ENCODE results near the gene FGF12.

- TF ChIP-seq, protein P1, sequence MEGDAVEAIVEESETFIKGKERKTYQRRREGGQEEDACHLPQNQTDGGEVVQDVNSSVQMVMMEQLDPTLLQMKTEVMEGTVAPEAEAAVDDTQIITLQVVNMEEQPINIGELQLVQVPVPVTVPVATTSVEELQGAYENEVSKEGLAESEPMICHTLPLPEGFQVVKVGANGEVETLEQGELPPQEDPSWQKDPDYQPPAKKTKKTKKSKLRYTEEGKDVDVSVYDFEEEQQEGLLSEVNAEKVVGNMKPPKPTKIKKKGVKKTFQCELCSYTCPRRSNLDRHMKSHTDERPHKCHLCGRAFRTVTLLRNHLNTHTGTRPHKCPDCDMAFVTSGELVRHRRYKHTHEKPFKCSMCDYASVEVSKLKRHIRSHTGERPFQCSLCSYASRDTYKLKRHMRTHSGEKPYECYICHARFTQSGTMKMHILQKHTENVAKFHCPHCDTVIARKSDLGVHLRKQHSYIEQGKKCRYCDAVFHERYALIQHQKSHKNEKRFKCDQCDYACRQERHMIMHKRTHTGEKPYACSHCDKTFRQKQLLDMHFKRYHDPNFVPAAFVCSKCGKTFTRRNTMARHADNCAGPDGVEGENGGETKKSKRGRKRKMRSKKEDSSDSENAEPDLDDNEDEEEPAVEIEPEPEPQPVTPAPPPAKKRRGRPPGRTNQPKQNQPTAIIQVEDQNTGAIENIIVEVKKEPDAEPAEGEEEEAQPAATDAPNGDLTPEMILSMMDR (IDR thresholded peaks at IDR 0.05) = no peak
- no peak for TF ChIP-seq ZFX (IDR thresholded peaks at IDR 0.05; ENCODE audit: borderline replicate concordance)
Observed at GRCh38 chr3:192326656-192327055, 400.7 kb downstream of the FGF12 start.
